Esophagus mucosa (tissue), 1 donor: ENCODE results near the gene CLDN6. TPM values are rescaled to one million over a fixed set of nuclear protein-coding genes. Genes with fewer than 3 reads are reported as not detected.

Source experiments
- ATAC-seq: fragments of 200-7000 bp; cut with Tn5 transposase; one replicate; pipeline ENCODE4 v1.9.1; 2020
- total RNA-seq: library from RNA; stranded (reverse); gene quantifications from one replicate; pipeline ENCODE4 v1.2.4, GENCODE V29; 2023
- donor health status: DM: yes; HTN: yes; CAD: no.

CLDN6 gene
- total RNA-seq, 1 donor from 2014 or later, result not detected

GRCh38 chr16:3012828-3013420 is 5.1 kb downstream of the CLDN6 start, which contains the start of gene CLDN9:
CLDN9 (plus strand) TSS chr16:3012923; CDS start chr16:3013363, 440 bp downstream.
- ATAC-seq, result peak; percentile 25

GRCh38 chr16:3012246-3012645 is 5.7 kb downstream of the CLDN6 start:
- no peak for ATAC-seq

GRCh38 chr16:3010510-3010909 is 7.5 kb downstream of the CLDN6 start:
- no peak for ATAC-seq

- peak; percentile 23 for ATAC-seq
These were observed 8.2 kb downstream of the CLDN6 start for GRCh38 chr16:3009568-3010390.

GRCh38 chr16:3008690-3009037 is 9.3 kb downstream of the CLDN6 start:
- no peak for ATAC-seq

- ATAC-seq, result no peak
These were observed 9.9 kb downstream of the CLDN6 start for GRCh38 chr16:3007957-3008689.

- ATAC-seq, result no peak
These were observed 10.7 kb downstream of the CLDN6 start for GRCh38 chr16:3007059-3007956.

GRCh38 chr16:3004781-3005284 is 13.2 kb downstream of the CLDN6 start:
- ATAC-seq, result no peak

- ATAC-seq, result no peak
These were observed 13.7 kb downstream of the CLDN6 start for GRCh38 chr16:3004319-3004718.

- peak; percentile 99 for ATAC-seq
These were observed 14.3 kb downstream of the CLDN6 start for GRCh38 chr16:3003582-3004270.

GRCh38 chr16:3001316-3001715 is 16.7 kb downstream of the CLDN6 start:
- ATAC-seq, result no peak

- ATAC-seq, result no peak
These were observed 17.4 kb downstream of the CLDN6 start for GRCh38 chr16:3000540-3000939.

GRCh38 chr16:2999929-3000328 is 18.1 kb downstream of the CLDN6 start:
- no peak for ATAC-seq

GRCh38 chr16:2996298-2996697 is 21.7 kb downstream of the CLDN6 start:
- ATAC-seq, result no peak

- ATAC-seq, result peak; percentile 81
These were observed 25.5 kb downstream of the CLDN6 start for GRCh38 chr16:2992383-2993081.

GRCh38 chr16:2991566-2992261 is 26.3 kb downstream of the CLDN6 start:
- ATAC-seq, result no peak

GRCh38 chr16:2990891-2991290 is 27.1 kb downstream of the CLDN6 start:
- ATAC-seq, result no peak

GRCh38 chr16:2988590-2989099 is 29.3 kb downstream of the CLDN6 start:
- no peak for ATAC-seq

GRCh38 chr16:2987833-2988232 is 30.1 kb downstream of the CLDN6 start:
- no peak for ATAC-seq

GRCh38 chr16:2987286-2987685 is 30.7 kb downstream of the CLDN6 start:
- ATAC-seq, result no peak
